ENCODE measurements around the gene CSNK1G2.

Gene CSNK1G2

GRCh38 chr19:1998712-1999708 is 58.0 kb downstream of the CSNK1G2 start:
- TF ChIP-seq, protein P1, sequence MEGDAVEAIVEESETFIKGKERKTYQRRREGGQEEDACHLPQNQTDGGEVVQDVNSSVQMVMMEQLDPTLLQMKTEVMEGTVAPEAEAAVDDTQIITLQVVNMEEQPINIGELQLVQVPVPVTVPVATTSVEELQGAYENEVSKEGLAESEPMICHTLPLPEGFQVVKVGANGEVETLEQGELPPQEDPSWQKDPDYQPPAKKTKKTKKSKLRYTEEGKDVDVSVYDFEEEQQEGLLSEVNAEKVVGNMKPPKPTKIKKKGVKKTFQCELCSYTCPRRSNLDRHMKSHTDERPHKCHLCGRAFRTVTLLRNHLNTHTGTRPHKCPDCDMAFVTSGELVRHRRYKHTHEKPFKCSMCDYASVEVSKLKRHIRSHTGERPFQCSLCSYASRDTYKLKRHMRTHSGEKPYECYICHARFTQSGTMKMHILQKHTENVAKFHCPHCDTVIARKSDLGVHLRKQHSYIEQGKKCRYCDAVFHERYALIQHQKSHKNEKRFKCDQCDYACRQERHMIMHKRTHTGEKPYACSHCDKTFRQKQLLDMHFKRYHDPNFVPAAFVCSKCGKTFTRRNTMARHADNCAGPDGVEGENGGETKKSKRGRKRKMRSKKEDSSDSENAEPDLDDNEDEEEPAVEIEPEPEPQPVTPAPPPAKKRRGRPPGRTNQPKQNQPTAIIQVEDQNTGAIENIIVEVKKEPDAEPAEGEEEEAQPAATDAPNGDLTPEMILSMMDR (IDR thresholded peaks at IDR 0.05) = no peak

- TF ChIP-seq, protein P1 (IDR thresholded peaks at IDR 0.05) = no peak
Observed at GRCh38 chr19:1999856-2000515, 59.0 kb downstream of the CSNK1G2 start.

DNA sequence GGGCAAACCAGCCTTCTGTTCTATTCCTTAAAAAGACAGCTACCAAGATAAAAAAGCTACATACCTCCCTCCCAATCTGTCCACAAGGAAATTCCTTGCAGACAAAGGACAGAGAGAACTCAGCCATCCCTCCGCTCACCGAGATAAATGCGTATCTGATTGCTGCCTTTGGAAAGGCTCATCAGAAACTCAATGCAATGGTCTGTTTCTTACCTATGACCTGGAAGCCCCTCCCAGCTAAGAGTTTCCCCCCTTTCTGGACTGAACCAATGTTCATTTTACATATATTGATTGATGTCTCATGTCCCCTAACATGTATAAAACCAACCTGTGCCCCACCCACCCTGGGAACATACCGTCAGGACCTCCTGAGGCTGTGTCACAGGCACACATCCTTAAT is 62.9 kb downstream of the CSNK1G2 start:
- TF ChIP-seq, protein P1 (IDR thresholded peaks at IDR 0.05) = no peak

DNA sequence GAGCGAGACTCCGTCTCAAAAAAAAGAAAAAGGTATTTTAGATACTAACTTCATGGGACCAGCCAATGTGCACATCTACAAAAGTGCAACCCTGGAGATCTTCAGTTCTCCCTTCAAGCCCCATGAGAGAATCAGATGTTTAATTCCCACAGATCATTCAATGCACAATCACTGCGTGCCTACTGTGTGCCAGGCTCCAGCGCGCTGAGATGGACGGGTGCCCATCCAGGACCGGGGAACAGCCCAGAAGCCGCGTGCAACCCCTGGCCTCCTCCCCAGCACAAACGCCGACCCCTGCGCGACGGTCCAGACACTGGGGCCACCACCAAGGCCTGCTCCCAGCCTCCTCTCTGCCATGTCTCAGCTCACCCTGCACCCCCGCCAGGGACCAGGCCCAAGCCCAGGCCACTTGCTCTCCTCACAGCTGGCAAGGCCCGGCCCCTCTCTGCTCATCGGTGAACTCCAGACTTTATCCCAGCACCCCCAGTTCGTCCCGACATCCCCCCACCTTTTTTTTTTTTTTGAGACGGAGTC is 69.2 kb downstream of the CSNK1G2 start:
- TF ChIP-seq, protein P1 (IDR thresholded peaks at IDR 0.05) = no peak

DNA sequence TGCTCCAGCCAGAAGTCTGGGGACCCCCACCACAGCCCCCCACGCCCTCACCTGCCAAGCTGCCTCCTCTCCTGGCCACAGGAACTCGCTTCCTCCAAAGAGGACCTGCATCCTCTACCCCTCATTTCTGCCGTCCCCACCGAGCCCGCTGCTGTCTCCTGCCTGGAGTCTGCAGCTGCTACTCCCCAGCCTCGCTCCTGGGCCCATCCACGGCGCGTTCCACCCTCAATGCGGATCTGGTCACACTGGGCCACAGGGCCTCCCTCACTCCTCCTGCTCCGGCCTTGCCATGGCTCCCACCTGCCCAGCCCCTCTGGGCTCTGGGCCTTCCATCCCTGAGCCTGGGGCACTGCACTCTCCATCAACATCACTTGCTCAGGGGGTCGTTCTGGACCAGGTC is 70.2 kb downstream of the CSNK1G2 start:
- TF ChIP-seq, protein P1 (IDR thresholded peaks at IDR 0.05) = no peak

DNA sequence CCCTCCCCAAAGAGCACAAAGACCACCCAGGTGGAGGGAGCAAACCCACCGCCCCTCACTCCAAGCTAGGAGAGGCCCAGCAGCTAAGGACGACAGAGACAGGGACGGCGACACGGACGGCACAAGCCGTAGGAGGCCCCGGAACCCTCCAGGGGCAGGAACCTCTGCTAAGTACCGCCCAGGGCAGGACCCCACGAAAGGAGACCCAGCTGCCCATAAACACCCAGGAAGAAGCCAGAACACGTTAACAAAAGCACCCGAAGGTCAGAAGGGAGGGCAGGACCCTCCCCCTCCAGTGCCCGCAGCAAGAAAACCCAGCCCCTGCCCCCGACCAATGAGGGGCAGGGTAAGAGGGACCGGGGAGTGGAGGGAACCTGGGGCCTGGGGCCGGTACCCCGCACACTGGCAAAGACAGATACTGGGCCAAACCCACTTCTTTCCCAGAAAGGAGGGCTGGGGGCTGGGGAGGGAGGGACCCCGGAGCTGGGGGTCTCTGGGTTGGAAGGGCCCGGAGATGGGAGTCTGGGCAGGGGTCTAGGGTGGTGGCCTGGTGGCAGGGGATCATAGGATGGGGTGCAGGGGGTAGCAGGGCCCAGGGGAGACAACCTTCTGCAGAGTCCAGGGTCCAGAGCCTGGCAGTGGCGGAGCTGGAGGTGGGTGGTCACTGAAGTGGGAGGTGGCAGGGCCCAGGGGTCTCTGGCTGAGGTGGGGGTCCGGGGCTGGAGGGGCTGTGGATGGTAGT is 72.1 kb downstream of the CSNK1G2 start:
- TF ChIP-seq, protein P1 (IDR thresholded peaks at IDR 0.05) = no peak

GRCh38 chr19:2013683-2013961 is 72.7 kb downstream of the CSNK1G2 start:
- TF ChIP-seq, protein P1 (IDR thresholded peaks at IDR 0.05) = no peak

Measured in LNCAP (cell line).